ENCODE measurements around the gene INPP5E.
A peak's percentile ranks its signal among the peaks of the same experiment; 100 is the strongest.
"Not testable (repeated sequence)": the region's sequence is repeated elsewhere in the genome, so short reads cannot be mapped to it uniquely, and the experiment has no call there.

The INPP5E gene

GRCh38 chr9:136430588-136431234 is 8.9 kb downstream of the INPP5E start:
- no peak for DNase-seq

- DNase-seq = no peak
These were observed 9.8 kb downstream of the INPP5E start for GRCh38 chr9:136429683-136430491.

- DNase-seq = no peak
These were observed 10.5 kb downstream of the INPP5E start for GRCh38 chr9:136429075-136429628.

DNA sequence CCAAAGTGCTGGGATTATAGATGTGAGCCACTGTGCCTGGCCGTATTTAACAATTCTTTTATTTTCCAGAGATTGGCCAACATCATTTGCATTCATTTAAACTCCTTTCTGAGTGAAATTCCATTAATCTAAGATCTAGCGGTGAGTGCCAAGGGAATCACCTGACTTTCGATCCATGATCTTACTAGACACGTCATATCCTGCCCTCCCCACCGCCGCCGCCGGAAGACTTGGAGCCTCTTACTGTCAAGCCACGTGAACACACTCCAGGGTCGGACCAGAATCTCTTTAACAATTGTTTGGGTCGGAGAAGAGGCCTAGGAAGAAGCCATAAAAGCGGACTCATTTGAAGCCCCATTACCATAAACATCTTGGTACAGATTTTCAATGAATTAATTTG is 12.9 kb downstream of the INPP5E start:
- no peak for DNase-seq

- not testable (repeated sequence) for DNase-seq
These were observed 14.3 kb downstream of the INPP5E start for GRCh38 chr9:136425367-136425766.

GRCh38 chr9:136424750-136425362 is 14.8 kb downstream of the INPP5E start:
- no peak for DNase-seq

DNA sequence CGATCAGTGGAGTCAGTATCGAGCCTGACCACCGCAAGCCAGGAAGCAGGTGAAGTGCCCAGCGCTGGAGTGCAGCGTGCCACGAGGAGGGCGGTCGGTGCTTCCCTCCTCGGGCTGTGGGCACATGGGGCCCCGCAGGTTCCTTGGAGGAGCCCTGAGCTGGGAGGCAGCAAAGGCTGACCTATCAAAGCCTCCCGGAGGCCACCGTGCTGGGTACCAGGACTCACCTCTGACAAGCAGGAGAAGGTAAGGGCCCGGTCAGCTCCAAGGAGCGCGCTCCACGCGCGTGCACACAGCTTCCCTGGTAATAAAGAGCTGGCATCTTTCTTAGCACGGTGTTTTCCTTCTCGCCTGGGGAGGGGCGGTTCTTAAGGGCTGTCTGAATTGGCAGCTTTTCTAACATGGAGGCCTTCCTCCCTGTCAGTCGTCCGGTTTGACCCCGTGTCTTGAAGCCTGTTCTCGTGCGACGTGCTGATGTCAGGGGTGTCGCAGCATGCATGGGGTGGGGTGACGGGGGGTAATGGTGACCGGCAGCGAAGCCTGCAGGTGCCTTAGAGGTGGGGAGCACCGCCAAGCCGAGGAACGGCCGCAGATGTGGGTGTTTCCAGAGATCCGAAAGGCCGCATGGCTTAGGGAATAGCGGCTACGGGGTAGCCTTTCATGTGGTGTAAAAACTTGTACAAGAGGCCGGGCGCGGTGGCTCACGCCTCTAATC is 16.1 kb downstream of the INPP5E start:
- no peak for DNase-seq

GRCh38 chr9:136422876-136423275 is 16.8 kb downstream of the INPP5E start:
- no peak for DNase-seq

DNA sequence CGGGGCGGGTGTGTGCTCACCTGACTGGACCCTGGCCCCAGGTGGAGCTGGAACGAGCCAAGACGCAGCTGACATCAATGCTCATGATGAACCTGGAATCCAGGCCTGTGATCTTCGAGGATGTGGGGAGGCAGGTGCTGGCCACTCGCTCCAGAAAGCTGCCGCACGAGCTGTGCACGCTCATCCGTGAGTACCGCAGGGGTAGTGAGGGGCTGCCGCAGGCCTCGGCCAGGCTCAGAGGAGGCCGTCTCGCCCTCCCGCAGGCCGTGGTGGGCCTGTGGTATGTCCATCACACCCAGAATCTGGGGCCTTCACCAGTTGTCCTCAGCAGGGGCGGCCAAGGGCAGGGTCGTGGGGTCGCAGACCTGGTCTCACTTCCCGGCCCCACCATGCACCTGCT is 17.9 kb downstream of the INPP5E start:
- no peak for DNase-seq

GRCh38 chr9:136419092-136419420 is 20.6 kb downstream of the INPP5E start:
- no peak for DNase-seq

DNA sequence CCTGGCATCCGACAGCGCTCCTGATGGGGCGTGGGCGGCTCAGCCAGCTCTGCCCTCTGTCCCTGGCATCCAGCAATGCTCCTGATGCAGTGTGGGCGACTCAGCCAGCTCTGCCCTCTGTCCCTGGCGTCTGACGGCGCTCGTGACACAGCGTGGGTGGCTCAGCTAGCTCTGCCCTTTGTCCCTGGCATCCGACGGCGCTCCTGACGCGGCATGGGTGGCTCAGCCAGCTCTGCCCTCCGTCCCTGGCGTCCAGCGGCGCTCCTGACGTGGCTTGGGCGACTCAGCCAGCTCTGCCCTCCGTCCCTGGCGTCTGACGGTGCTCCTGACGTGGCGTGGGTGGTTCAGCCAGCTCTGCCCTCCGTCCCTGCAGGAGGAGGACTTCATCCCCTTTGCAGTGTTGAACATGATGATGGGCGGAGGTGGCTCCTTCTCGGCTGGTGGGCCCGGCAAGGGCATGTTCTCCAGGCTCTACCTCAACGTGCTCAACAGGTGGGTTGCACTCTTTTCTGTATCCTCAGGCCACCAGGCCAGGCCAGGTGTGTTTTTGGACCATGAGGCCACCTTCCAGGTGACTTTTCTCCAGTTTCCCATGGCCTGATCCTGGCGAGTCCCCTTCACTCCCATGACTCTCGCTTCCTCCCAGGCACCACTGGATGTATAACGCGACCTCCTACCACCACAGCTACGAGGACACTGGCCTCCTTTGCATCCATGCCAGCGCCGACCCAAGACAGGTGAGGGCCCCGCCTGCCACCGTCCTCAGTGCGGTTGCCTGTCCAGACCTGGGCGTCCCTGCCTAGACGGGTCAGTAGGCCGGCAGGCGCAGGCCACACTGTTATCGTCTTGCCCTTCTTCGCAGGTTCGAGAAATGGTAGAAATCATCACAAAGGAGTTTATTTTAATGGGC is 21.2 kb downstream of the INPP5E start:
- no peak for DNase-seq

GRCh38 chr9:136416914-136417313 is 22.7 kb downstream of the INPP5E start:
- no peak for DNase-seq

- DNase-seq = no peak
These were observed 23.2 kb downstream of the INPP5E start for GRCh38 chr9:136416427-136416826.

DNA sequence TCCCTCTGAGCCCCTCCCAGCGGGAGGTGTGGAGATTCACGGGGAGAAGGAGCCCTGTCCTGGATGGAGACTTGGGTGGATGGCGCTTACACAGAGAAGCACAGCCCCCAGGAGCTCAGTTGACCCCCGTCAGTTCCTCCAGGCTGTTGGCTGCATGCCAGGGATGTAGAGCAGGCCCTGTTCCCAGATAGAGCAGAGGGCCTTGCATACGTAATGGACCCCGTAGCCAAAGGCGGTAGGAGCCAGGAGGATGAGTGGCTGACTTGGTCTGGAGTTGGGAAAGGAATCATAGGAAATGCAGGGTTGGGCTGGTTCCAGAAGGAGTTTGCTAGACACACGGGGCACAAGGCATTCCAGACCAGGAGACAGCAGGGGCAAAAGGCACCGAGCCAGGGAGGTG is 26.7 kb downstream of the INPP5E start:
- DNase-seq = peak in 9 of 56 donors; percentile 8 to 39 (median 18)

DNA sequence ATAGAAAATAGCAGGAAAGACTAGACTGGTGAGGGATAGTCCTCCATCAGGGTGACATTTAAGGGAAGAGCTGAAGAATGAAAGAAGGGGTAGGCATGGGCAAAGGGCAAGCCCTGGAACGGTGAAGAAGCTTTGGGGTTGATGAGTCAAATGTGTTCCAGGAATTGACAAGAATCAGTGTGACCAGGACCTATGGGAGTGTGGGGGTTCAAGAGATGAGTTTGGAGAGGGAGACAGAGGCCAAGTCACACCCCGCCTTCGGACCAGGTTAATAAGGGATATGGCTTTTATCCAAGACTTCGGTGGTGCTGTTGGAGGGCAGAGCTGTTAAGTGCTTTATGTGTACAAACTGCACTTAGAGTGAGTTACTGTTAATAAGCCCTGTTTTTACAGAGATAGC is 28.3 kb downstream of the INPP5E start:
- no peak for DNase-seq

GRCh38 chr9:136410500-136411287 is 29.0 kb downstream of the INPP5E start, which contains the start of the genes ENTR1 and PMPCA:
Gene ENTR1, minus strand, starts transcription at chr9:136410614. Its CDS starts 217 bp downstream, at chr9:136410397.
Gene PMPCA, plus strand, starts transcription at chr9:136410658. Its CDS starts 11 bp downstream, at chr9:136410669.
- peak in 55 of 56 donors; percentile 36 to 93 (median 80) for DNase-seq

- peak in 10 of 56 donors; percentile 13 to 37 (median 30) for DNase-seq
These were observed 29.8 kb downstream of the INPP5E start for GRCh38 chr9:136409557-136410455.

DNA sequence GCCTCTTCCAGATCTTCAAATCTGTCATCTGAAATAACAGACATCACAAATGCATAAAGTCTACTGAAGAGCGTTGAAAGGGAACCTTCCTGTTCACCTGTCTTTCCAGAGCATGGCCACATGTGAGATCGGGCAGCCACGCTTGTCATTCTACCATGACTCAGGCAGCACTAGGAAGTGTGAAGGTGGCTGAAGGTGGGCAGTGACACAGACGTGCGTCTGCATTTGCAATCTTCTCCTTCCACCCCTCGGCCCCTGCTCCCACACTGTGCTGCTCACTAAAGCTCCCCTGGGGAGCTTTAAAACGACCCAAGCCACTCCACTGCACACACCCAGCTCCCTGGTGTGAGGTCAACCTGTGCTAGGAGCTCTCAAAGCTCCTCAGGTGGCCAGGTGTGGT is 31.7 kb downstream of the INPP5E start:
- no peak for DNase-seq
